AG04450 (cell line): ENCODE measurements around the gene SDC4. TPM values are rescaled to one million over a fixed set of nuclear protein-coding genes. Genes with fewer than 3 reads are reported as not detected.

Experiments used
- CTCF ChIA-PET: fragments of 300-600, 350-600 bp; formaldehyde crosslinking; extraction: SDS; loops from one replicate; lab custom pipeline; 2022; ENCODE audit warnings: antibody characterized with exemption, inconsistent platforms; lab: Charles Lee
- POLR2A ChIA-PET: fragments of 350-600 bp; formaldehyde crosslinking; extraction: SDS; loops from one replicate; lab custom pipeline; 2021; ENCODE audit warnings: antibody characterized with exemption, inconsistent platforms; lab: Yijun Ruan, JAX
- DNase-seq: peaks from one replicate; pipeline ENCODE4 v3.0.0-alpha.2; 2011; ENCODE audit warnings: low read depth, low spot score
- H3K27ac ChIP-seq: one replicate; pipeline ENCODE4 v1.5.1; 2012; ENCODE audit warnings: low read depth, low read length, control low read depth
- H3K27me3 ChIP-seq: one replicate; pipeline ENCODE4 v1.6.0; 2012; ENCODE audit warnings: low read length; ENCODE audit not compliant: control insufficient read depth, insufficient read depth
- H3K4me3 ChIP-seq: 2 replicates; pipeline ENCODE4 v1.5.1; 2011; ENCODE audit warnings: mild to moderate bottlenecking, low read depth, low read length, control low read depth
- H3K9me3 ChIP-seq: 2 replicates; pipeline ENCODE4 v1.5.1; 2012; ENCODE audit warnings: low read length; ENCODE audit not compliant: control insufficient read depth, insufficient read depth
- polyA plus RNA-seq: library from polyadenylated mRNA; depleted of rRNA; stranded (reverse); fragments of >200 nt; gene quantifications from 2 replicates; pipeline ENCODE4 v1.2.3, GENCODE V29; 2011
- TF ChIP-seq, protein P1 (sequence below): IDR thresholded peaks from 2 replicates; pipeline ENCODE4 v1.5.1; 2011; ENCODE audit warnings: low read depth, low read length, control low read depth, inconsistent platforms

SDC4 gene
- polyA plus RNA-seq, 1 experiment, result 177 TPM

DNA sequence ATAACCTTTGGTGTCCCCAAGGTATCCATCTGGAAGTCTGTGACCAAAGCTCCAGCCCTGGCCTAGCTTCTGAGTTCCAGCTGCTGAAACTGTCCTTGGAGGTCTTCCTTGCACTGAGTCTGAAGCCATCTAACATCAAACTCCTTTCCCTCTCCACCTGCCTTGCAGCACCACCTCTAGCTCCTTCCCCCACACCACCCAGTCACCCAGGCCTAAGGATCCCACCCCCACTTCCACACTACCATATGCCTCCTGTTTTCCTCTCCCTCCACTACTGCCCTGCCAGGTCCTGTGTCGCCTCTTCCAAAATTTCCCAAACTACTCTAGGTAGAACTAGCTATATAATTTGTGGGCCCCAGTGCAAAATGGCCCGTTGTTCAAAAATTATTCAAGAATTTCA is 29.3 kb downstream of the SDC4 start:
- TF ChIP-seq, protein P1, sequence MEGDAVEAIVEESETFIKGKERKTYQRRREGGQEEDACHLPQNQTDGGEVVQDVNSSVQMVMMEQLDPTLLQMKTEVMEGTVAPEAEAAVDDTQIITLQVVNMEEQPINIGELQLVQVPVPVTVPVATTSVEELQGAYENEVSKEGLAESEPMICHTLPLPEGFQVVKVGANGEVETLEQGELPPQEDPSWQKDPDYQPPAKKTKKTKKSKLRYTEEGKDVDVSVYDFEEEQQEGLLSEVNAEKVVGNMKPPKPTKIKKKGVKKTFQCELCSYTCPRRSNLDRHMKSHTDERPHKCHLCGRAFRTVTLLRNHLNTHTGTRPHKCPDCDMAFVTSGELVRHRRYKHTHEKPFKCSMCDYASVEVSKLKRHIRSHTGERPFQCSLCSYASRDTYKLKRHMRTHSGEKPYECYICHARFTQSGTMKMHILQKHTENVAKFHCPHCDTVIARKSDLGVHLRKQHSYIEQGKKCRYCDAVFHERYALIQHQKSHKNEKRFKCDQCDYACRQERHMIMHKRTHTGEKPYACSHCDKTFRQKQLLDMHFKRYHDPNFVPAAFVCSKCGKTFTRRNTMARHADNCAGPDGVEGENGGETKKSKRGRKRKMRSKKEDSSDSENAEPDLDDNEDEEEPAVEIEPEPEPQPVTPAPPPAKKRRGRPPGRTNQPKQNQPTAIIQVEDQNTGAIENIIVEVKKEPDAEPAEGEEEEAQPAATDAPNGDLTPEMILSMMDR, result no peak
- Histone ChIP-seq H3K4me3 (no peak overlapping the region), H3K27me3 (peaks cover 23% of the 10 kb centered on the region), H3K27ac (no peak overlapping the region), H3K9me3 (no peaks in the 10 kb centered on the region; the same call in 1 of the 2 replicates)
- CTCF ChIA-PET, result interaction anchor here (0.6 to 7.6 kb wide), 58 partner anchors 9 to 453 kb away, joined by 3 to 185 read pairs (median 5); partner anchors contain the start of genes KCNS1, MATN4, PIGT and SYS1
- POLR2A ChIA-PET, result no interaction called here
- DNase-seq, result no peak

DNA sequence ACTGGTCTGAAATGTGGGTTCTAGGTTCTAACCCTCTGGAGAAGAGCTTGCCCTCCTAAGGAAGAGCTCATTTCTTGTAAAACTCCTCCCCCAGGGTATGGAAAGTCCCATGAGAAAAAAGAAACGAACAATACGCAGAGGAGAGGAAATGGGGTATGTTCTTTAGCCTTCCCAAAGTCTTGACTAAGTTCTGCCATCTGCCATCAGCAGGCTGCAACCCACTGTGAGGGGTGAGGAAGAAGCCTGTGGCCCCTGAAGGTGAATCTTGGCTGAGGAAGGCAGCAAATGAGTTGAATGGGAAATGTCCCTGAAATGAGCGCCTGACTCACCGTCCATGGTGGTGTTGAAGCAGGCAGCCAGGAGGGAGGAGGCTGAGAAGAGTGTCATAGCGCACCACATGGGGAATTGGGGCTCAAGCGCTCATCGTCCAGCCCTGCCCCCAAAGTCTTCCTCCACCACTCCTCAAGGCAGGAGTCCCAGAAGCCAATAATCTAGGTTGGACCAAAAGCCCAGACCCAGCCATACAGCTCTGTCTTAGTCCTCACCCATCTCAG is 29.8 kb downstream of the SDC4 start:
- H3K27me3 ChIP-seq, result peaks cover 27% of the 10 kb centered on the region
- POLR2A ChIA-PET, result no interaction called here
- no peaks in the 10 kb centered on the region; the same call in 1 of the 2 replicates for H3K9me3 ChIP-seq
- TF ChIP-seq, protein P1, result no peak
- DNase-seq, result no peak
- no peak overlapping the region for H3K27ac ChIP-seq
- CTCF ChIA-PET, result interaction anchor here (0.6 to 7.6 kb wide), 51 partner anchors 9 to 453 kb away, joined by 3 to 185 read pairs (median 5); partner anchors contain the start of genes MATN4, PIGT and SYS1
- no peak overlapping the region for H3K4me3 ChIP-seq

DNA sequence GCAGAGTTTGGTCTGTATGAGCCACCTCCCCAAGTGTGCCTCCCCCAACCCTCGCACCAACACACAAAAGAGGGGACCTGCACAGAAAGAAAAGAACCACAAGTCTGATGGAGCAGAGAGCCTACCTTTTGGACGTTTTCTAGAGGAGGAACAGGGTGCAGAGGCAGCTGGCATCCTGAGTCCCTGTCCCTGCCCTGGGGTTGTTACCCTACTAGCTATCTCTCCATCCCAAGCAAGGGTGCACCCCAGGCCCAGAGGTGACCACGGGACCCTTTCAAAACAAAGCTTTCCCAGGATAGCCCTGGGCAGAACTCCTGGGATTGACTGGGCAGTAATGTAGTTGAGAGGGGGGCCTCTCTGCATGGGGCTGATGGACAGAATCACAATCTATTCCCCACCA is 30.4 kb downstream of the SDC4 start:
- H3K9me3 ChIP-seq, result no peaks in the 10 kb centered on the region; the same call in 1 of the 2 replicates
- no peak overlapping the region for H3K4me3 ChIP-seq
- no peak overlapping the region for H3K27ac ChIP-seq
- no peak for DNase-seq
- ChIA-PET POLR2A (no interaction called here), CTCF (interaction anchor here (0.5 to 7.6 kb wide), 13 partner anchors 10 to 454 kb away, joined by 3 to 185 read pairs (median 11); no protein-coding TSS in a partner anchor)
- H3K27me3 ChIP-seq, result peaks cover 29% of the 10 kb centered on the region
- TF ChIP-seq, protein P1, result no peak

DNA sequence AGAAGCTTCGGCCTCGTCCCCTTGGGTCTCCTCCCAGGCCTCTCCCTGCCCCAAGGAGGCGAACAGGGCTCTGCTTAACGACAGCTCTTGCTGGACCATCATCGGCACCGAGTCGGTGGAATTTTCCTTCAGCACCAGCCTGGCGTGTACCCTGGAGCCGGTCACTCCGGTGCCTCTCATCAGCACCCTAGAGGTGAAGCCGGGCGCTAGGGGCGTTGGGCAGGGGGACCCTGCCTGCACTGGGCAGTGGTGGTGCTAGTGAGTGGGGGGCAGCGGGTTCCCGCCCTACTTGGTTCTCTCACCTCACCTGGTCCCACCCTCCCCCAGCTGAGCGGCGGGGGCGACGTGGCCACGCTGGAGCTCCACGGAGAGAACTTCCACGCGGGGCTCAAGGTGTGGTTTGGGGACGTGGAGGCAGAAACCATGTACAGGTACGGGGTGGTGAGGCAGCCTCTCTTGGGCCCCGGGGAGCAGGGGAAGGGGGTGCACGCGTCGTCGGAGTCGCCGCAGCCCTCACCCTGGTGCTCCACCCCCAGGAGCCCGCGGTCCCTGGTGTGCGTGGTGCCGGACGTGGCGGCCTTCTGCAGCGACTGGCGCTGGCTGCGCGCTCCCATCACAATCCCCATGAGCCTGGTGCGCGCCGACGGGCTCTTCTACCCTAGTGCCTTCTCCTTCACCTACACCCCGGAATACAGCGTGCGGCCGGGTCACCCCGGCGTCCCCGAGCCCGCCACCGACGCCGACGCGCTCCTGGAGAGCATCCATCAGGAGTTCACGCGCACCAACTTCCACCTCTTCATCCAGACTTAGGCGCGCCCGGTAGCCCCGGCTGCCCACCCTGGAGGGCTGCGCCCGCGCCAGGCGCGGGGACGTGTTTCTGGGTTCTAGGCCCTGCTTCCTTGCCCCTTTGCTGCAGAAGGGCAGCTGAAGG is 31.8 kb downstream of the SDC4 start:
- Histone ChIP-seq H3K27me3 (peaks cover 35% of the 10 kb centered on the region), H3K9me3 (no peaks in the 10 kb centered on the region; the same call in 1 of the 2 replicates), H3K4me3 (no peak overlapping the region), H3K27ac (no peak overlapping the region)
- POLR2A ChIA-PET, result interaction anchor here (1.1 kb wide), 1 partner anchor 120 kb away, joined by 3 read pairs; no protein-coding TSS in a partner anchor
- CTCF ChIA-PET, result interaction anchor here (0.6 to 7.6 kb wide), 5 partner anchors 15 to 455 kb away, joined by 5 to 185 read pairs (median 23); no protein-coding TSS in a partner anchor
- TF ChIP-seq, protein P1, result no peak
- no peak for DNase-seq
